OCI-LY3 (cell line): ENCODE measurements around the gene ZNF407.

Experiments used
- EZH2phosphoT487 ChIP-seq: fragments of 200-600 bp; shearing (Covaris generic); IDR thresholded peaks from 2 replicates; pipeline ENCODE4 v1.6.1; 2018; ENCODE audit warnings: antibody characterized with exemption, mixed run types, low read depth
- TF ChIP-seq, protein P1 (sequence below): fragments of 200-600, 300-600 bp; sonication (generic); IDR thresholded peaks from 2 replicates; pipeline ENCODE4 v1.5.1; 2014; ENCODE audit warnings: antibody characterized with exemption, low read length, low read depth

DNA sequence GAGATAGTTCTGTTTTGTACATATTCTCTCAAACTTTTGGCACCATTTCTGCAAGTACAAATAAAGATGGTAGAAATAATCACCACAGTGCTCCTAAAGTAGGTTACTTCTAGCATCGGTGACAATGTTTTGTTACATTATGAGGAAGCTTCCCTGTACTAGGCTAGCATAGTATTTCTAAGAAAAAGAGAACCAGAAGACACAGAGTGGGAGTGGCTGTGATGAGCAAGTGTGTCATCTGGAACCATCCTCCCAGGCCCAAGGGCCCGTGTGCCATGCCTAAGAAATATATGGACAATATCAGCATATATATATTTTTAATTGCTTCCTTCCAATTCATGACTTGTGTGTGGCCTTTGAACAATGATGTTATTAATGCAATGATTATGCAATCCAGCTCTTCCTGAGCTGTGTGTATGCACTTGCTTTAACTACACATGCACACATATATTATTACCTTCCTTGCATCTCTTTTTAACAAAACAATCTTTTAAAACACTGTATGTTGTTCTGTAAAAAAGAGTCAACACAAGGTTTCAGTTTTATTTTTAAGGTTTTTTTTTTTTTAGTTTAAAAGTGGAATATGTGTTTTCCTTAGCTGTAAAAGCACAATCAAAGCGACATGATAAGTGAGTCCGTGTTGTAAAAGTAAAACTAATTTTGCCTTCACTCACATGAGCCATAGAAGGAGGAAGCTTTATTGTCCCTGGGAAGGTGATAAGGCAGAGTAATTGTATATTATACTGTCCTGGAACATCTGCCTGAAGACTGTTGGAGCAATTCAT lies 303.9 kb downstream of the ZNF407 start:
- TF ChIP-seq, protein P1, sequence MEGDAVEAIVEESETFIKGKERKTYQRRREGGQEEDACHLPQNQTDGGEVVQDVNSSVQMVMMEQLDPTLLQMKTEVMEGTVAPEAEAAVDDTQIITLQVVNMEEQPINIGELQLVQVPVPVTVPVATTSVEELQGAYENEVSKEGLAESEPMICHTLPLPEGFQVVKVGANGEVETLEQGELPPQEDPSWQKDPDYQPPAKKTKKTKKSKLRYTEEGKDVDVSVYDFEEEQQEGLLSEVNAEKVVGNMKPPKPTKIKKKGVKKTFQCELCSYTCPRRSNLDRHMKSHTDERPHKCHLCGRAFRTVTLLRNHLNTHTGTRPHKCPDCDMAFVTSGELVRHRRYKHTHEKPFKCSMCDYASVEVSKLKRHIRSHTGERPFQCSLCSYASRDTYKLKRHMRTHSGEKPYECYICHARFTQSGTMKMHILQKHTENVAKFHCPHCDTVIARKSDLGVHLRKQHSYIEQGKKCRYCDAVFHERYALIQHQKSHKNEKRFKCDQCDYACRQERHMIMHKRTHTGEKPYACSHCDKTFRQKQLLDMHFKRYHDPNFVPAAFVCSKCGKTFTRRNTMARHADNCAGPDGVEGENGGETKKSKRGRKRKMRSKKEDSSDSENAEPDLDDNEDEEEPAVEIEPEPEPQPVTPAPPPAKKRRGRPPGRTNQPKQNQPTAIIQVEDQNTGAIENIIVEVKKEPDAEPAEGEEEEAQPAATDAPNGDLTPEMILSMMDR: no peak
- no peak for TF ChIP-seq EZH2phosphoT487
